ENCODE results near the gene RNF26. TPM values are rescaled to one million over a fixed set of nuclear protein-coding genes. Genes with fewer than 3 reads are reported as not detected.

RNF26 gene
- total RNA-seq, 1 donor from 2014 or later = 30.2 TPM

- Mint-ChIP-seq H3K4me1 (ENCODE audit: unreplicated experiment) (peaks cover 21% of the 10 kb centered on the region), H3K9me3 (ENCODE audit: unreplicated experiment) (no peaks in the 10 kb centered on the region), H3K36me3 (ENCODE audit: unreplicated experiment) (no peaks in the 10 kb centered on the region), H3K27me3 (ENCODE audit: unreplicated experiment) (peaks cover 20% of the 10 kb centered on the region), H3K27ac (ENCODE audit: unreplicated experiment) (no peak overlapping the region), H3K4me3 (ENCODE audit: unreplicated experiment) (no peak overlapping the region)
- DNase-seq (ENCODE audit: extremely low spot score, unreplicated experiment) = no peak
- TF ChIP-seq CTCF (IDR thresholded peaks at IDR 0.05) = no peak
These were observed 2.1 kb upstream of the RNF26 start for GRCh38 chr11:119332111-119332765.

- Mint-ChIP-seq H3K36me3 (ENCODE audit: unreplicated experiment) (no peaks in the 10 kb centered on the region), H3K4me3 (ENCODE audit: unreplicated experiment) (peak overlapping the region; percentile 99), H3K9me3 (ENCODE audit: unreplicated experiment) (no peaks in the 10 kb centered on the region), H3K4me1 (ENCODE audit: unreplicated experiment) (peaks cover 44% of the 10 kb centered on the region), H3K27me3 (ENCODE audit: unreplicated experiment) (peaks cover 8% of the 10 kb centered on the region), H3K27ac (ENCODE audit: unreplicated experiment) (peak overlapping the region; percentile 94)
- no peak for DNase-seq (ENCODE audit: extremely low spot score, unreplicated experiment)
- no peak for TF ChIP-seq CTCF (IDR thresholded peaks at IDR 0.05)
These were observed 846 bp downstream of the RNF26 start for GRCh38 chr11:119335091-119335654.

- peaks cover 47% of the 10 kb centered on the region for H3K4me1 Mint-ChIP-seq (ENCODE audit: unreplicated experiment)
These were observed 1.6 kb downstream of the RNF26 start for GRCh38 chr11:119335655-119336543.

GRCh38 chr11:119336744-119337469 lies 2.6 kb downstream of the RNF26 start:
- peak overlapping the region; percentile 7 for H3K27ac Mint-ChIP-seq (ENCODE audit: unreplicated experiment)
- peaks cover 5% of the 10 kb centered on the region for H3K27me3 Mint-ChIP-seq (ENCODE audit: unreplicated experiment)
- H3K9me3 Mint-ChIP-seq (ENCODE audit: unreplicated experiment) = no peaks in the 10 kb centered on the region
- no peaks in the 10 kb centered on the region for H3K36me3 Mint-ChIP-seq (ENCODE audit: unreplicated experiment)
- peaks cover 48% of the 10 kb centered on the region for H3K4me1 Mint-ChIP-seq (ENCODE audit: unreplicated experiment)
- peak overlapping the region; percentile 99 for H3K4me3 Mint-ChIP-seq (ENCODE audit: unreplicated experiment)
- DNase-seq (ENCODE audit: extremely low spot score, unreplicated experiment) = no peak
- TF ChIP-seq CTCF (IDR thresholded peaks at IDR 0.05) = no peak

More at GRCh38 chr11:119335655-119336543, 1.6 kb downstream of the RNF26 start:
- no peak for TF ChIP-seq CTCF (IDR thresholded peaks at IDR 0.05)
- Mint-ChIP-seq H3K4me3 (ENCODE audit: unreplicated experiment) (peak overlapping the region; percentile 99), H3K36me3 (ENCODE audit: unreplicated experiment) (no peaks in the 10 kb centered on the region), H3K9me3 (ENCODE audit: unreplicated experiment) (no peaks in the 10 kb centered on the region), H3K27ac (ENCODE audit: unreplicated experiment) (peak overlapping the region; percentile 27), H3K27me3 (ENCODE audit: unreplicated experiment) (peaks cover 2% of the 10 kb centered on the region)
- no peak for DNase-seq (ENCODE audit: extremely low spot score, unreplicated experiment)

All from osteocyte (in vitro differentiated cells).